NCI-H524 treated with DMSO at 0.1 percent for 48 hours (cell line): ENCODE measurements around the gene SULT2B1.
A peak's percentile ranks its signal among the peaks of the same experiment; 100 is the strongest.
"Not testable (repeated sequence)": the region's sequence is repeated elsewhere in the genome, so short reads cannot be mapped to it uniquely, and the experiment has no call there.

Experiments used
- DNase-seq: peaks from one replicate; lab custom pipeline; 2025; lab: John Stamatoyannopoulos, UW

Gene SULT2B1

GRCh38 chr19:48529156-48529555 lies 22.8 kb upstream of the SULT2B1 start:
- no peak for DNase-seq

- DNase-seq = no peak
Measured at GRCh38 chr19:48530066-48530720, 21.8 kb upstream of the SULT2B1 start.

GRCh38 chr19:48530770-48531169 lies 21.2 kb upstream of the SULT2B1 start:
- DNase-seq = no peak

GRCh38 chr19:48533770-48534169 lies 18.2 kb upstream of the SULT2B1 start:
- DNase-seq = no peak

- DNase-seq = no peak
Measured at GRCh38 chr19:48537541-48537940, 14.4 kb upstream of the SULT2B1 start.

- DNase-seq = not testable (repeated sequence)
Measured at GRCh38 chr19:48538057-48538456, 13.9 kb upstream of the SULT2B1 start.

- DNase-seq = peak; percentile 8
Measured at GRCh38 chr19:48539503-48540096, 12.4 kb upstream of the SULT2B1 start.

- no peak for DNase-seq
Measured at GRCh38 chr19:48540110-48540509, 11.9 kb upstream of the SULT2B1 start.

- DNase-seq = no peak
Measured at GRCh38 chr19:48541813-48542212, 10.2 kb upstream of the SULT2B1 start.

GRCh38 chr19:48543121-48543710 lies 8.8 kb upstream of the SULT2B1 start:
- no peak for DNase-seq

GRCh38 chr19:48544856-48545750 lies 6.9 kb upstream of the SULT2B1 start:
- DNase-seq = no peak

- no peak for DNase-seq
Measured at GRCh38 chr19:48547722-48548121, 4.2 kb upstream of the SULT2B1 start.

- no peak for DNase-seq
Measured at GRCh38 chr19:48548253-48548911, 3.6 kb upstream of the SULT2B1 start.

- no peak for DNase-seq
Measured at GRCh38 chr19:48549380-48549779, 2.6 kb upstream of the SULT2B1 start.

- DNase-seq = no peak
Measured at GRCh38 chr19:48552406-48553322, 692 bp downstream of the SULT2B1 start.

GRCh38 chr19:48553676-48554384 lies 1.9 kb downstream of the SULT2B1 start:
- no peak for DNase-seq

GRCh38 chr19:48554385-48555091 lies 2.6 kb downstream of the SULT2B1 start:
- DNase-seq = no peak

GRCh38 chr19:48556163-48556562 lies 4.2 kb downstream of the SULT2B1 start:
- peak; percentile 17 for DNase-seq

GRCh38 chr19:48556825-48557224 lies 4.9 kb downstream of the SULT2B1 start:
- DNase-seq = no peak
